HG02798 (cell line): ENCODE results near the gene PHF14.

Experiments used
- ATAC-seq: cut with Tn5 transposase; IDR thresholded peaks from one replicate; pipeline ENCODE4 v1.9.1; 2021; ENCODE audit warnings: mild to moderate bottlenecking; ENCODE audit not compliant: unreplicated experiment, poor library complexity

The PHF14 gene

DNA sequence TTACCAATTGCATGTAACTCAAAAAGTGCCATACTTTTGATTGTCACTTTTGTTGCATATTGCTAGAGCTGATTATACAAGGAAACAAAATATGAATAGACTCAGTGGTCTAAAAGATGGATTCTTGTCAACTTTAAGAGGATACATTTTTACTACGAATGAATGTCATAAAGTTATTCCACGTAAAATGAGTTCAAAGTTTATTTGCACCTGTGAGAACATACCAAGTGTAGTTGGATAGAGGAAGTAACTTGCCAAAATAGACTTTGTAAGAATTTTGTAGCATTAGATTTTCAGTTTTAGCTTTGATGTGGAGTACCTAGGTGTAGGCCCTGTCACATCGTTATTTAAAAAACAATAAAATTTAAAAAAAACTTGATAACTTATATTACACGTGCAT is 106.2 kb downstream of the PHF14 start:
- no peak for ATAC-seq

GRCh38 chr7:11082121-11082520 is 108.4 kb downstream of the PHF14 start:
- ATAC-seq, result no peak

- ATAC-seq, result no peak
Measured at GRCh38 chr7:11082552-11083213, 109.0 kb downstream of the PHF14 start.

DNA sequence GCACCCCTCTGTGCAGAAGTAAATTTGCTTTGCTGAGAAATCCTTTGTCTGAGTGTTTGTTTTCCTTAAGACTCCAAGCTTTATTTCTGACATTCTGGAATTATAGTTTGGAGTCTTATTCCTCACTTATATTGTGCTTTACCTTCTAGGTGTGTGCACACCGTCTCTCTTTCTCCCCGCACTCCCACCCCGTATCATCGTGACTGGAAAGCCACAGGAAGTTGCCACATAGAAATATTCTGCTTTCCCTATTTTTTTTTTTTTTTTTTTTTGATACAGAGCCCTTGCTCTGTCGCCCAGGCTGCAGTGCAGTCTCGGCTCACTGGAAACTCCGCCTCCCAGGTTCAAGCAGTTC is 109.5 kb downstream of the PHF14 start:
- no peak for ATAC-seq

- ATAC-seq, result no peak
Measured at GRCh38 chr7:11104578-11104977, 130.9 kb downstream of the PHF14 start.

DNA sequence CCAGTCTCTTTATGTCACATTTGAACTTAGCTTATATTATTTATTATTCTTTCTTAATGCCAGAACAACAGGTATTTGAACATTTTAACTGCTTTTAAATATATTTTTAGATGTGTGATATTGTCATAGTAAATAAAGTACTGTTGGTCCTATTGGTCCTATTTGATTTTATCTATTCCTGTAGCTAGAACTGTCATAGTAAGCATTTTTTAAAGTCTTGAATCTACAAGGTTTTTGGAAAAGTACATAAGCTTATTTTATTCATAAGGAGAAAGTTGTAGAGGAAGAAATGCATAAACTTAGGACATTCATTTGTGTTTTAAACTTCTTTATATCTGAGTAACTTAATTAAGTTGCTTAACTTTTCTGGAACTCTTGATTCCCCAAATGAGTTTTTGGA is 136.0 kb downstream of the PHF14 start:
- ATAC-seq, result no peak

- ATAC-seq, result peak; percentile 85
Measured at GRCh38 chr7:11120068-11120664, 146.5 kb downstream of the PHF14 start.

GRCh38 chr7:11120675-11121220 is 147.1 kb downstream of the PHF14 start:
- no peak for ATAC-seq

DNA sequence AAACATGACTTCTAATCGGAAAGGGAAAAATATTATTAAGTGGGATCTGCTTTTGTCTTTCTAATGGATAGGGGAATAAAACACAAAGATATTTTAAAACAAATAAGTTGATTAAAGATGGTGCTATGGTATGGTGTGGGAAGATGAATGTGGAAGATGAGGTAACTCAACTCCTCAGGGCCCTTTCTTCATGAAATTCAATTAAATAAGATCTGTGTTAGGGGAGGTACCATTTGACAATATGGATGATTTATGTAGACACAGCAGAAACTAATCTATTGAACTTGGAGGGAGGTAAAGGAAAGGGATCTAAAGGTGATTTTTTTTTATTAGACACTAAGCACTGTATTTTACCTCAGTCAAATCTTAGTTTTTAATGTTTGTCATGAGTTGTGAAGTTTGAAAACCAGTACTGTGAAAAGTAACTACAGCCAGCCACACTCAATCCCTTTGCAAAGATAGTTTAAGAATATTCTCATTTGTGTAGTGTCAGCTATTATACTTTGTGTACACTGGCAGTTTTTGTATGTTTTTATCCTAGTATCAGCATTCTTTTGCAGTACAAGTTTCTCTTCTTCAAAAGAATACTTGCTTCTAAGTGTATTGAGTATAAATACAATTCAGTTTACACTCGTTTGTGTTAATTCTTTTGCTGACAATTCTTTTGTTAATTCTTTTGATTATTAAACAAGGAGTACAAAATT is 151.3 kb downstream of the PHF14 start:
- no peak for ATAC-seq

GRCh38 chr7:11127114-11127785 is 153.6 kb downstream of the PHF14 start:
- peak; percentile 33 for ATAC-seq

GRCh38 chr7:11127988-11128387 is 154.3 kb downstream of the PHF14 start:
- ATAC-seq, result no peak

DNA sequence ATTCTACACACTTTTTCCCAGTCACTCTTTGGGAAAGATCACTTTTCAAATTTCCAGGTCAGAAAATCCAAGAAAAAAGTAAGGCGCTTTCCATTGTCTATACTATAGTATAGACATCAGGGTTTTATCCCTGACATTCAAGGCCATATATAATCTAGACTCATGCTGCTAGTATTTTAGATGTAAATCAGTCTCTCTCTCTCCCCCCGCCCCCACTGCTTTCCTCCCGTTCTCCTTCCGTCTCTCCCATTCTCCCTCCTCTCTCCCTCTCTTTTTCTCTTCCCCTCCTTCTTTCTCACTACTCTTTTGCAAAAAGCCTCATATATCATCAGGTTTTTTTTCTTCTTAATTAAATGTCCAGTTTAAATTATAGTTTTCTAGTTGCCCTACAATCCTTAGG is 154.8 kb downstream of the PHF14 start:
- ATAC-seq, result no peak

GRCh38 chr7:11130012-11130411 is 156.3 kb downstream of the PHF14 start:
- ATAC-seq, result no peak

- ATAC-seq, result no peak
Measured at GRCh38 chr7:11130601-11131000, 156.9 kb downstream of the PHF14 start.

DNA sequence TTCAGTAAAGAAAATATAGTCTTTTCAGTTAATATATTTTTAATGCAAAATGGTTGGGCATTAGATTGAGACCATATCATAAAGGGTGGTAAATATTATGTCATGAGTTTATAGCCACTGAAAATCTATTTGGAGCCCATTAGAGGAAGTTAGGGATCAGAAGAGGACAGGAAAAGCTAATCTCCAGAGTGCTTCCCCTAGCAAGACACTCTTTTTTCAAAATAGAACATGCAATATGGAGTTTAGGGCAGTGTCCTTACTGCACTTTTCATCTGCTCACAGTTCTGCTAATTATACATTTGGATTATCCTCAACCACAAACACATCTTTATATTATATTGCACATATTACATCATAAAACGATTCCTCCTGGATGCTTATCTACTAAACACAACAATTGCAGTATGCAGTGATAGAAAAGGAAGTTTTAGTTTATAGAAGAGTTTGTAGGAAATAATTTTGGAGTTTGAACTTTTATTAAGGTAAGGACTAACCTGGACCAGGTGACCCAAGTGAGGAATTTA is 159.8 kb downstream of the PHF14 start:
- ATAC-seq, result no peak

- ATAC-seq, result no peak
Measured at GRCh38 chr7:11135573-11135972, 161.9 kb downstream of the PHF14 start.

DNA sequence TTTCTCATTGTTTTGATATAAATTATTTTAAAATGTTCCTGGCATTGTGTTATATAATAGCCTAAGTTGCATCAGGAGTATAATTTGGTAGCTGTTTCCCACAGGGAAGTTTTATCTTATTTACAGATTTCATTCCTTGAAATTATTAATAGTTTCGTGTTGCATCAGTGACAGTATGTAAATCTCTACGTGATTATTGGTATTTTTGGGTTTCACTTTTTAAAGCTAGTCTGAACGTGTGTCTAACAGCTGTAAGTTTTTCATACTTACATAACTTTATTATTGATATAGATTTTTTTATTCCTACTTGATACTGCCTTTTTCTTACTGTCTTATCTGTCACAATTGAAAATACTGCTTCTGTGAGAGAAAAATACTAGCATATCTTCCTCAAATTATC is 167.9 kb downstream of the PHF14 start:
- ATAC-seq, result no peak

DNA sequence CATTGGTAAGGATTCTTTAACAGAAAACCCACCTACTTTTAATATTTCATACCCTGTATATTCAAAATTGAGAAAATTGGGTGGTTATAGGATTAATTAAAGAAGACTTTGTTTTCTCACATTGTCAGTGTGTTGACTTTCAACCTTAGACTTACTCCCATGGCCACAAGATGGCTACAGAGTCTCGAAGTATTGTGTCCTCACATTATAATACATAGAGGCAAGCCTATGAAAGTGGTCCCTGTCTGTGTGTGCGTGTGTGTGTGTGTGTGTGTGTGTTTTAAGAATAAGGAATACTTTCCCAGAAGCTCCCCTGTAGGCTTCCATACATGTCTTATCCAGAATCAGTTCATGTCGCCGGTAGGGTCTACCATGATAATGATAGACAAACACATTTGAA is 180.0 kb downstream of the PHF14 start:
- no peak for ATAC-seq

DNA sequence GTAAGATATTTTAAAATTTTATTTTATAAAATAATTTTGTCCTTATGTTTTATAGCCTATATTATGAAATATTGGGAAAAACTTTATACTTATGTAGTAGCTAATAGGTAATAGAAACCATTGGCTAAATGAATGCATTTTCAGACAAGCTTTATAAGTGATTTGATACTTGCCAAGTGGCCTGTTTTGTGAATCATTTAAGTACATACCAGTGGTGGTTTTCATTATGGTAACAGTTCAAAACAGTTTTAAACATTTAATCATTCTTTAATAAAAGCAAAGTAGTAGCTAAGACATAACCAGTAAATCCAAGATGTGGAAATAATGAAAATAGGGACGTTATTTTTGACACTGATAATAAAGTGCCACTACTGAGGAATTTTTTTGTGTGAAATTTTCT is 182.2 kb downstream of the PHF14 start:
- no peak for ATAC-seq

DNA sequence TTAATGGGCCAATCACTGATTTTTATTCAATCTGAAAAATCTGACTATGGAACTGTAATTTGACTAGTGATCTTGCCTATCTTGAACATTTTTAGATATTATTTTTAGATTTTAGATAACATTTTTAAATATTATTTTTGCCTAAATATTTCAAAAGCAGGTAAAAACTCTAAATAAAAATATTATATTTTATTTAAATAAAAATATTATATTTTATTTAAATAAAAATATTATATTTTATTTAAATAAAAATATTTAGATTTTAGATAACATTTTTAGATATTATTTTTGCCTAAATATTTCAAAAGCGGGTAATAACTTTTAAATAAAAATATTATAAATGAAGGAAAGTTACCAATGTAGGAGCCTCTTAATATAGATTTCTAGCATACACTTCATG is 187.8 kb downstream of the PHF14 start:
- no peak for ATAC-seq

- ATAC-seq, result no peak
Measured at GRCh38 chr7:11163220-11163619, 189.5 kb downstream of the PHF14 start.
